HG03558 (cell line): ENCODE measurements around the gene PREB.

Experiments
- ATAC-seq: cut with Tn5 transposase; IDR thresholded peaks from one replicate; pipeline ENCODE4 v1.9.1; 2021; ENCODE audit warnings: moderate number of reproducible peaks; ENCODE audit not compliant: unreplicated experiment; ENCODE audit errors: extremely low read depth

PREB gene

DNA sequence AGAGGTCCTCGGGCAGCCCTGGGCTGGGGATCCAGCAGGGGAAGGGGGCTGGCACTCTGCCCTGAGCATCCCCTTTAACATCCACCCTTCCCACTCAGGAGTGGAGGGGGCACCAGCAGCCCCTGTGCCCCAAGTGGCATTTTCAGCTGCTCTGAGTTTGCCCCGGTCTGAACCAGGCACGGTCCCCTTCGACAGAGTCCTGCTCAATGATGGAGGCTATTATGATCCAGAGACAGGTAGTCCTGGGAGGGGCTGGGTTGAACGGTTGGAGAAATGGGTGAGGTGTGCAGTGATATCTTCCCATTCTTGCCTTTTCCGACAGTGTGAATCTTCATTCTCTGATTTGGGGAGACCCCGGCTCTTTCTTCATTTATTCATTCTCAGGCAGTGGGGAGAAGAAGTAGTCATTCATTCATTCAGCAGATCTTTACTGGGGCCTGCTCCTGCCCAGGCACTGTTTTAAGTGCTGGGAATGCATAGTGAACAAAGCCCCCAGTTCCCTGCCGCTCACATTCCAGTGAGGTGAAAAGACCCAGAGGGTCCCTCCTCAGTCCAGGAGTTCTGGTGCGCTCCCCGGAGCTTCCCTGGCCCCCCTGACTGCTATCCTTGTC, 49.3 kb downstream of the PREB start:
- ATAC-seq, result no peak

DNA sequence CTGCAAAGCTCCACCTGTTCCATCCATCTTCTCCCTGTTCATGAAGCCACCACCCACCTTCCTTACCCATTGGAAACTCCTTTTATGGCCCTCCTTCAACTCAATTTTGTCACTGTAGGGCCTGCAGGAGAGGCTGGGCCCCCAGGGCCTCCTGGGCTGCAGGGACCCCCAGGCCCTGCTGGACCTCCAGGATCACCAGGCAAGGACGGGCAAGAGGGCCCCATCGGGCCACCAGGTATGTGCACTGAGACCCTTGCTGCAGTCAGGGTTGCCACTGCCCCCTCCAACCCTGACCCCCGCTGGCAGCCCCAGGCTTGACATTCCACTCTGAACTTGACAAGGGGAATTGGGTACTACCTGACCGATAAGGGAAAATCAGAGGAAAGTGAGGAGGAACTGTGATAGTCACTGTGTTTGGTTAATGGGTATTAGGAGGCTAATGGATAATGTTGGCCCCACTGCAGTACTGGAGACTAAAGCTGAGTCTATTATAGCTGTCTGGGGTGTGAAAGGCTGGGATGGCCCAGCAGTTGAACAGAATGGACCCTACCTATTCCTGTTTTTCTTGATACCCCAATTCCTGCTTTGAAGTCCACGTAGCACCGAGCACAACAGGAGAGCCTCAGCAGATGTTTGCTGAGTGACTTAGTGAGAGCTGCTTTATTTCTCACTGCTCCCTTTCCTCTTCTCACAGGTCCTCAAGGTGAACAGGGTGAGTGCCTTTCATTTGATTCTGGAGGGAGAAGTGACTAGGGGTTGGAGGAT, 50.0 kb downstream of the PREB start:
- ATAC-seq, result no peak

DNA sequence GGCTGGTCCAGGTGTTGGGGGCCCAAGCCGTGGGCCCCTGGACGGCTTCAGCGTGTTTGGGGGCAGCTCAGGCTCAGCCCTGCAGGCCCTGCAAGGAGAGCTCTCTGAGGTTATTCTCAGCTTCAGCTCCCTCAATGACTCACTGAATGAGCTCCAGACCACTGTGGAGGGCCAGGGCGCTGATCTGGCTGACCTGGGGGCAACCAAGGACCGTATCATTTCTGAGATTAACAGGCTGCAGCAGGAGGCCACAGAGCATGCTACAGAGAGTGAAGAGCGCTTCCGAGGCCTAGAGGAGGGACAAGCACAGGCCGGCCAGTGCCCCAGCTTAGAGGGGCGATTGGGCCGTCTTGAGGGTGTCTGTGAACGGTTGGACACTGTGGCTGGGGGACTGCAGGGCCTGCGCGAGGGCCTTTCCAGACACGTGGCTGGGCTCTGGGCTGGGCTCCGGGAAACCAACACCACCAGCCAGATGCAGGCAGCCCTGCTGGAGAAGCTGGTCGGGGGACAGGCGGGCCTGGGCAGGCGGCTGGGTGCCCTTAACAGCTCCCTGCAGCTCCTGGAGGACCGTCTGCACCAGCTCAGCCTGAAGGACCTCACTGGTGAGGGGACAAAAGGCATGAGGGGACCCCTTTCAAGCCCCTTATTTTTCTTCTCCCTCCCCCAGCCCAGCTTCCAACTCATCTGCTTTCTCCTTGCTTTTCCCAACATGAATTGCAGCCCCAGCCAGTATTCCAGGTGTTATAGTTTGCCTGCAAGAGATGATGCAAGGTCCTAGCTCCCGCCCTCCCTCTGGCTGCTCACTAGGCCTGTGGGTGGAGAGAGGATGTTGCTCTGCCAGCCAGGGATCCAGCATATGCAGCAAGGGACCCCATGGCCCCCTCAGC, 50.8 kb downstream of the PREB start:
- ATAC-seq, result no peak

DNA sequence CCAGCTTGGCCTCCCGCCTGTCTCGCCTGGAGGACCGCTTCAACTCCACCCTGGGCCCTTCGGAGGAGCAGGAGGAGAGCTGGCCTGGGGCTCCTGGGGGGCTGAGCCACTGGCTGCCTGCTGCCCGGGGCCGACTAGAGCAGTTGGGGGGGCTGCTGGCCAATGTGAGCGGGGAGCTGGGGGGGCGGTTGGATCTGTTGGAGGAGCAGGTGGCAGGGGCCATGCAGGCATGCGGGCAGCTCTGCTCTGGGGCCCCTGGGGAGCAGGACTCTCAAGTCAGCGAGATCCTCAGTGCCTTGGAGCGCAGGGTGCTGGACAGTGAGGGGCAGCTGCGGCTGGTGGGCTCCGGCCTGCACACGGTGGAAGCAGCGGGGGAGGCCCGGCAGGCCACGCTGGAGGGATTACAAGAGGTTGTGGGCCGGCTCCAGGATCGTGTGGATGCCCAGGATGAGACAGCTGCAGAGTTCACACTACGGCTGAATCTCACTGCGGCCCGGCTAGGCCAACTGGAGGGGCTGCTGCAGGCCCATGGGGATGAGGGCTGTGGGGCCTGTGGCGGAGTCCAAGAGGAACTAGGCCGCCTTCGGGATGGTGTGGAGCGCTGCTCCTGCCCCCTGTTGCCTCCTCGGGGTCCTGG, 51.5 kb downstream of the PREB start:
- ATAC-seq, result no peak

DNA sequence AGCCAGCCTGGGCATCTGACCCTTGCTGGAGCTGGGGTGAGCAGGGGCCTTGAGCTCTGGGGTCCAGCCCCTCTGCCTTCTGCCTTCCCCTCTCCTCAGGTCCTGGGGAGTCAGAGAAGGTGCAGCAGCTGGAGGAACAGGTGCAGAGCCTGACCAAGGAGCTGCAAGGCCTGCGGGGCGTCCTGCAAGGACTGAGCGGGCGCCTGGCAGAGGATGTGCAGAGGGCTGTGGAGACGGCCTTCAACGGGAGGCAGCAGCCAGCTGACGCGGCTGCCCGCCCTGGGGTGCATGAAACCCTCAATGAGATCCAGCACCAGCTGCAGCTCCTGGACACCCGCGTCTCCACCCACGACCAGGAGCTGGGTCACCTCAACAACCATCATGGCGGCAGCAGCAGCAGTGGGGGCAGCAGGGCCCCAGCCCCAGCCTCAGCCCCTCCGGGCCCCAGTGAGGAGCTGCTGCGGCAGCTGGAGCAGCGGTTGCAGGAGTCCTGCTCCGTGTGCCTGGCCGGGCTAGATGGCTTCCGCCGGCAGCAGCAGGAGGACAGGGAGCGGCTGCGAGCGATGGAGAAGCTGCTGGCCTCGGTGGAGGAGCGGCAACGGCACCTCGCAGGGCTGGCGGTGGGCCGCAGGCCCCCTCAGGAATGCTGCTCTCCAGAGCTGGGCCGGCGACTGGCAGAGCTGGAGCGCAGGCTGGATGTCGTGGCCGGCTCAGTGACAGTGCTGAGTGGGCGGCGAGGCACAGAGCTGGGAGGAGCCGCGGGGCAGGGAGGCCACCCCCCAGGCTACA, 52.3 kb downstream of the PREB start:
- no peak for ATAC-seq
